Stimulated activated CD4-positive, alpha-beta T cell treated with anti-CD3 and anti-CD28 coated beads, Interleukin-4, amount 100 ng/mL, for 48 hours (primary cell): ENCODE results near the gene CNPY4.

Experiments used
- DNase-seq, 2 donors: peaks; one replicate each; pipeline ENCODE4 v3.0.0-alpha.2; 2020; ENCODE audit warnings: low read depth in 2 of 2

CNPY4 gene

DNA sequence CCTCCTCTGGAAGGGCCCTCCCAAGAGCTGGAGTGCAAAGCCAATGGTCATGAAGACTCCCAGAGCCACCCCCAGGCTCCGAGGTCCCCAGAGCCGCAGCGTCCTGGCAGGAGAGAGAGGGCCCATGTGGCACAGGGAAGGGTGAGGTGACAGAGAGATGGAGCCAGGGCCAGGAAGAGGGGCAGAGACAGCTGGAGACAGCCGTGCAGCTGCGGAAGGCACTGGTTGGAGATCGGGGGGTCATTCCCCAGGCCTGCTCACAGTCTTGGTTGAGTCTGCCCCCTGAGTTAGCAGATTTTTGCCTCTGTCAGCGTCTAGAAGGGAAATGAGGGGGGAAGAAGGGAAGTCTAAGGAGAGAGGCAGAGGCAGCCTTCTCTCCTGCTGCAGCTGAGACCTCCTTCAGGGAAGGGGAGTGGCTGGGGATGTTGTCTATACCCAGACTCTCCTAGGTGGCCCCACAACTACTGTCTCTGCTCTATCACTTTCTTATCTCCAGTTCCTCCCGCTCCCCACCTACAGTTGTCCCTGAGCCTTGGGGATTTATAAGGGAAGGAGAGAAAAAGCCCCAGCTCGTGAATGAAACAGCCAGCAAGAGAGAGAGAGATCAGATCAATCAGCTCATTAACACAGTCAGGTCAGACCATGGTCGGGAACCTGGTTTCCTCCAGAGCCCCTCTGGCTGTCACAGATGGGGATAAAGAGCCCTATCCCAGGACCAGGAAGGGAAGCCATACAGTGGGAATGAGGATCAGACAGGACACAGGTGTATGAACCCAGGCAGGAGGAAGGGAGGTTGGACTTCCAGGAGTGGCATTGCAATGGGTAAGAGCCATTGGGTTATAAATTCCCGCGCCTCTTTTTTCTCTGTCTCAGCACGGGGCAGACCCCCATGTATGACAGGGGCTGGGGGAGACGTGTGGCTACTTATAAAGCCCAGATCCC lies 47.8 kb downstream of the CNPY4 start:
- no peak for DNase-seq

DNA sequence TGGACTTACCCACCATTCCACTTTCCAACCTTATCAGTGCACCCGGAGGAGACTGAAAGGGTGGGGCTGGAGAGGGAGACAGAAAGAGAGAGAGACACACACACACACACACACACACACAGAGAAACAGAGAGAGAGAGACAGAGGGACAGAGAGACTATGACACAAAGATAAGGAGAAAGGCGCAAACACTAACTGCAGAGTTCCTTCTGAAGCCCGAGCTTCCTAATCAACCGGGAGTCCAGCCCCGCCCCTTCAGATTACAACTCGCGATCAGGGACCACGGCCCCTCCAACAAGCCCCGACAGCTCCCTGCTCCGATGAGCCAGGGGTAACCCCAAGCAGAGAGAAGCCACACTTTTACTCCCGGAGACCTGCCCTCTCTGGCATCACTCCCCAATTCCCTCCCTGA lies 48.5 kb downstream of the CNPY4 start:
- no peak for DNase-seq

DNA sequence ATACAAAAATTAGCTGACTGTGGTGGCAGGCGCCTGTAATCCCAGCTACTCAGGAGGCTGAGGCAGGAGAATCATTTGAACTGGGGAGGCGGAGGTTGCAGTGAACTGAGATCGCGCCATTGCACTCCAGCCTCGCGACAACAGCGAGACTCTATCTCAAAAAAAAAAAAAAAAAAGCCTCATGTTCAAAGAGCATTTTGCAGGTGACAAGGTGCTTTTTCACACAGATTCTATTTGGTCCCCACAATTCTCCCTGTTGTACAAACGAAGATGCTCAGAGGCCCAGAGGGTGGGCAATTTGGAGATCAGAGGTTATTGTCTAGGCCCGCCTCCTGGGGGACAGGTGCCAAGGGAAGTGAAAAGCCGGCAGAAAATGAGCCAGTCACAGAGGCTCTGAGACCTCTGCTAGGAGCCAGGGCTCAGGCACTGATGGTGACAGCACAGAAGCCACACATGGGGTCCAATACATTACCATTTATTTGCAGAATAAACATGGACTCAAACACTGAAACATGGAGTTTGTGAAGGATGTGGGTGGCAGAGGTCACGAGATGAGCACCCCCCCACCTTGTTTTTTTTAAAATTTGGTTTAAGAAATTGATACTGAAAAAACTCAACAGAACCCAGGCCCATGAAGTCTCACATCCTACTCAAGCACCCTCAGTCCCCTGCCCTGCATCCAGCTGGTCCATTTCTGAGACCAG lies 49.9 kb downstream of the CNPY4 start:
- no peak for DNase-seq

DNA sequence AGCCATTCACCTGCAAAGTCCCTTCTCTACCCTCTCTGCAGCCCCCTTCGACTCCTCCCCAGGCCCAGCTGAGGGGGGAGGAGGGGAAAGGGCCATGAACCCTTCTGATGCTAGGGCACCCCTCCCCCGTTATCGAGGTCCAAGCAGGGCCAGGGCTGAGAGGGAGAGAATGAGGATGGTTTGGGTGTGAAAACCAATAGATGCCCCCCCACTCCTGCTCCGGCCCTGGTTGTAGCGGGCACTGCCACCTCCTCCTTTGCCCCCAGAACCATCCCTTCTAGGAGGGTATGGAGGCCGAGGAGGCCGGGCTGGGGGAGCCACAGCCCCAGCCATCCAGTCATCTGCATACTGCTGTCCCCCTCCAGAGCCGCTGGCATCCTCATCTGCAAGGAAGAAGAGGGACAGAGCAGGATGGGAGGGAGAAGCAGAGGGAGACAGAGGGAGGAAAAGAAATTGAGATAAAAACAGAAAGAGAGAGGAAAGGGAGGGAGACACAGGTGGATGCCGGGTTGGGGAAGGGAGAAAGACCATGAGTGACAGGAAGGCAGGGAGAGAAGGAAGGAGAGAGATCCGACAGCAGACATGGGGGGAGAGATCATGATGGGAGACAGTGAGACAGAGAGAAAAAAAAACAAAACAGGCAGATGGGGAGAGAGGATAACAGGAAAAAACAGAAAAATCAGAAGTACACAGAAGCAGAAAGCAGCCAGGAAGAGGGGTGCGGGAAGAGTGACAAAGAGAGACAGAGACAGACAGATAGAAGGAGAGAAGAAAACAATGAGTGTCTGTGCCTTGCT lies 50.9 kb downstream of the CNPY4 start:
- DNase-seq: no peak

DNA sequence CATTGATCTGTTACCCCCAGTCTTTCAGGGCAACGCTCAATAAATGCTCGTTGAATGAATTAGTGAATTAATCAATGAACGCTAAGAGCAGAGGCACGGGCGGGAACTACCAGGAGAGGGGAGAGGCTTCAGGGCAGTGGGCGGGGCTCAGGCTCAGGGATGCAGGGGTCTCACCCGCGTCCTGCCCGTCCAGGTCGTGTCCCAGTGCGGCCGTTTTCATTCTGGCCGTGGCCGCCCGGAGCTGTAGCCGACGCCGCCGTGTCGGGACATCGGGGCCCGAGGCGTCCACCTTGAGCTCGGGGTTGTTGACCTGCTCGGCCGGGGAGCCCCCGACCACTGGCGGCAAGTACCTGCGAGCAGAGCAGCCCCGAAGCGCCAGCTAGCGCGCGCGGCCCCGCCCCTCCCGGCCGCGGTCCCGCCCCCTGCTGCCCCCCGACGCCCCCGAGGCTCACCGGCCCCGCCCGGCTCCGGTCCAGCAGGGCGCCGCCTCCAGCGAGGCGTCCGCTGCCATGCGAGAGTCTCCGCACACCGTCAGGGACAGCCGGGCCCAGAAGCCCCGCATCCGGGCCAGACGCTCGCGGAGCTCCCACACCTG lies 51.8 kb downstream of the CNPY4 start:
- no peak for DNase-seq

DNA sequence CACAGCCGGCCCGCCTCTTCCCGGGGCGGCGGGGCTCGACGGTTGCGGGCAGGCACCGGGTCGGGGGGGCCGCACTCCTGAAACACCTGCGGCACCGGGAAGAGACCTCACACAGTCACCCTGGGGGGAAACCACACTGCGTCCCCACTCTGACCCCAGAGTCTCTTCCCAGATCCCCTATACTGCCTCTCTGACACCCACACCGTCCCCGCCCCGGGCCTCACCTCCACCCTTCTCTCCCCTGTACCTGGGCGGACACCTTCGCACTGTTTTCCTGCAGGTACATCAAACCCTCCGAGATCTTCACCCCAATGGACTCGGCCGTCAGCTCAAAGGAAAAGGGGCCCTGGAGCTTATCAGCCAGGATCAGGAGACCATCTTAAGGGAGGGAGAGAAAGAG lies 52.4 kb downstream of the CNPY4 start:
- no peak for DNase-seq

DNA sequence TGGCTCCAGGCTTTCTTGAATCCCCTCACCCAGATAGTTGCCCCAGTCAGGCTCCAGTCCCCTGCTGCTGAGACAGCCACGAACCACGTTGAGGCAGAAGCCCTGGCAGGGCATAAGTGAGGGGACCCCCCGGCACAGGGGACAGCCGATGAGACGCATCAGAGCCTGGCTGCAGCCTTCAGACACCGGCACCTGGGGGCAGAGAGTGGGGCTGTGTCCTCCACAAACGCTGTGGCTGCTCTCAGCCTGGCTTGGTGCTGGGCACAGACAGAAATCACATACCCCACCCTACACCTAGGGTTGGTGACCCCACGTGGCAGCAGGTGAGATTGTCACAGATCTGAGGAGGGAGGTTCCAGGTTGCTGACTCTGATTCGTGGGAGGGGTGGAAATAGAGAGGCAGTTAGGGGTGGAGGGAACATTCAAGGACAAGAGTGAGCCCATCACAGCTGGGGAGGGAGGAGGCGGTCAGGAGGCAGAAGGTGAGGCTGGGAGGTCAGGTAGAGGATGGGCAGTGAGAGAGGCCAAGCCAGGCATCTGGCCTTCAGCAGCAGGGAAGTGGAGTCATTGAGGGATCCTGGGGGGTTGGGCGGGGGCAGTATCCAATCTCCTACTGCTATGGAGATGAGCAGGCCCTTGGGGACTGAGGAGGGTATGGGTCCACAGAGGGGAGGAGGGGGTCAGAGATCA lies 54.5 kb downstream of the CNPY4 start:
- no peak for DNase-seq

DNA sequence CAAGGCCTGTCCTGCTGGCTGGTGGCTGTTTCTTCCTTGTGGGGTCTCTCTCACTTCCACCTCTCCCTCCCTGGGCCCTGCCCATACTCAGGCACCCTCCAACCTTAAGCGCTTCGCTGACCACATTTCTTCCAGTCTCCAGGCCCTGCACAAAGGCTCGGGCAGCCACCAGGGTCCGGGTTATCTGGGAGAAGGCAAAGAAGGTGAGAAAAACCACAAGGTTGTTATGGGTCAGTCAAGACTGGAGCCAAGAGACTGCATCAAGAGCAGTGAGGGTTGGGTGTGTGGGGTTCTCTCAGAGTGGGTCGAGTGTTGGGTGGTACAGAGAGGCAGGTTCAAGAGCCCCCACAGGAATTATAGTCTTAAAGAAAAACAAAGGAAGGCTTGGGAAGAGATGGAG lies 55.1 kb downstream of the CNPY4 start:
- no peak for DNase-seq
